SU-DHL-6 (cell line): ENCODE measurements around the gene RBM20.

Experiments
- H2AFZ ChIP-seq: fragments of 200-600 bp; sonication (generic); 2 replicates; pipeline ENCODE4 v1.6.1; 2014; ENCODE audit warnings: low read depth, mild to moderate bottlenecking, moderate library complexity, mixed read lengths, antibody characterized with exemption, low read length; ENCODE audit not compliant: severe bottlenecking
- H3F3A ChIP-seq: fragments of 200-600 bp; shearing (Covaris generic); 2 replicates; pipeline ENCODE4 v1.6.0; 2016; ENCODE audit warnings: antibody characterized with exemption, mild to moderate bottlenecking; ENCODE audit not compliant: insufficient read depth
- H3K27ac ChIP-seq: fragments of 200-600 bp; sonication (generic); 2 replicates; pipeline ENCODE4 v1.5.1; 2016; ENCODE audit warnings: low read depth, mild to moderate bottlenecking, low read length, moderate library complexity, mixed read lengths
- H3K27me3 ChIP-seq: fragments of 200-600 bp; sonication (generic), shearing (Covaris generic); 2 replicates; pipeline ENCODE4 v1.6.0; 2014; ENCODE audit warnings: mild to moderate bottlenecking, low read length
- H3K36me3 ChIP-seq: fragments of 200-600 bp; sonication (generic); 2 replicates; pipeline ENCODE4 v1.6.1; 2014; ENCODE audit warnings: mild to moderate bottlenecking, low read length, mixed read lengths
- H3K4me2 ChIP-seq: fragments of 300-600, 200-600 bp; shearing (Covaris generic), sonication (generic); 2 replicates; pipeline ENCODE4 v1.6.0; 2014; ENCODE audit warnings: low read length, low read depth, mild to moderate bottlenecking; ENCODE audit not compliant: poor library complexity, severe bottlenecking
- H3K4me3 ChIP-seq: fragments of 200-600 bp; sonication (generic); 2 replicates; pipeline ENCODE4 v1.5.1; 2014; ENCODE audit warnings: antibody characterized with exemption, low read length, mild to moderate bottlenecking, mixed read lengths; ENCODE audit not compliant: insufficient read depth, poor library complexity, severe bottlenecking
- H3K79me2 ChIP-seq: fragments of 200-600 bp; sonication (generic); 2 replicates; pipeline ENCODE4 v1.6.1; 2014; ENCODE audit warnings: mild to moderate bottlenecking, low read length, moderate library complexity; ENCODE audit not compliant: insufficient read depth
- H3K9ac ChIP-seq: fragments of 200-600 bp; sonication (generic); 2 replicates; pipeline ENCODE4 v1.7.0; 2014; ENCODE audit warnings: mild to moderate bottlenecking, low read length
- H3K9me2 ChIP-seq: fragments of 200-600 bp; sonication (generic); replicated peaks from 2 replicates; pipeline ENCODE4 v1.6.1; 2014; ENCODE audit warnings: low read length; ENCODE audit not compliant: insufficient read depth
- H3K9me3 ChIP-seq: fragments of 200-600 bp; sonication (generic); 2 replicates; pipeline ENCODE4 v1.6.1; 2014; ENCODE audit warnings: low read length, mixed read lengths; ENCODE audit not compliant: insufficient read depth
- H4K20me1 ChIP-seq: fragments of 200-600 bp; sonication (generic); 2 replicates; pipeline ENCODE4 v1.6.1; 2014; ENCODE audit warnings: low read depth, mild to moderate bottlenecking, antibody characterized with exemption, low read length, moderate library complexity, mixed read lengths
- CTCF ChIP-seq: fragments of 200-600 bp; sonication (generic); IDR thresholded peaks from one replicate; pipeline ENCODE4 v1.5.1; 2017; ENCODE audit warnings: antibody characterized with exemption, mild to moderate bottlenecking, low read length, moderate library complexity; ENCODE audit not compliant: insufficient read depth, poor library complexity, severe bottlenecking
- EZH2phosphoT487 ChIP-seq: fragments of 200-600 bp; sonication (generic), shearing (Covaris generic); conservative IDR thresholded peaks from 2 replicates; pipeline ENCODE4 v1.6.1; 2018; ENCODE audit warnings: mild to moderate bottlenecking, antibody characterized with exemption, low read length, moderate library complexity, mixed read lengths

Gene RBM20

GRCh38 chr10:110876000-110876399 is 231.9 kb downstream of the RBM20 start:
- peaks cover 47% of the 10 kb centered on the region for H3K79me2 ChIP-seq
- H3K4me2 ChIP-seq, result peak overlapping the region; percentile 99
- H3K36me3 ChIP-seq, result peaks cover 23% of the 10 kb centered on the region
- peak overlapping the region; percentile 78 for H3K4me3 ChIP-seq
- no peaks in the 10 kb centered on the region for H3K27me3 ChIP-seq
- H3K9ac ChIP-seq, result 0 out of 2 replicates have a peak overlapping the region, but pooled peaks have one; percentile 76
- H3K27ac ChIP-seq, result peak overlapping the region; percentile 89; the same call in 1 of the 2 replicates
- no peak overlapping the region for H2AFZ ChIP-seq
- peaks cover 25% of the 10 kb centered on the region for H3F3A ChIP-seq
- H3K9me3 ChIP-seq, result no peaks in the 10 kb centered on the region
- no peaks in the 10 kb centered on the region for H4K20me1 ChIP-seq
- no peaks in the 10 kb centered on the region for H3K9me2 ChIP-seq
- TF ChIP-seq CTCF (no peak), EZH2phosphoT487 (no peak)

- no peak overlapping the region for H2AFZ ChIP-seq
- H4K20me1 ChIP-seq, result no peaks in the 10 kb centered on the region
- peak overlapping the region; percentile 99 for H3K4me2 ChIP-seq
- H3K9ac ChIP-seq, result no peak overlapping the region
- peaks cover 32% of the 10 kb centered on the region for H3F3A ChIP-seq
- TF ChIP-seq EZH2phosphoT487 (no peak), CTCF (no peak)
- peaks cover 30% of the 10 kb centered on the region for H3K36me3 ChIP-seq
- no peaks in the 10 kb centered on the region for H3K9me2 ChIP-seq
- H3K27ac ChIP-seq, result no peak overlapping the region; the same call in 1 of the 2 replicates
- no peak overlapping the region for H3K4me3 ChIP-seq
- H3K79me2 ChIP-seq, result peaks cover 47% of the 10 kb centered on the region
- H3K27me3 ChIP-seq, result no peaks in the 10 kb centered on the region
- no peaks in the 10 kb centered on the region for H3K9me3 ChIP-seq
Observed at GRCh38 chr10:110876788-110877187, 232.7 kb downstream of the RBM20 start.

GRCh38 chr10:110880012-110880411 is 235.9 kb downstream of the RBM20 start:
- Histone ChIP-seq H4K20me1 (no peaks in the 10 kb centered on the region), H3K27ac (no peak overlapping the region), H3F3A (peaks cover 29% of the 10 kb centered on the region), H3K9me2 (no peaks in the 10 kb centered on the region), H2AFZ (no peak overlapping the region), H3K79me2 (peaks cover 28% of the 10 kb centered on the region), H3K4me3 (no peak overlapping the region), H3K4me2 (no peak overlapping the region), H3K9me3 (no peaks in the 10 kb centered on the region), H3K36me3 (peaks cover 61% of the 10 kb centered on the region), H3K9ac (no peak overlapping the region), H3K27me3 (no peaks in the 10 kb centered on the region)
- no peak for TF ChIP-seq EZH2phosphoT487
- TF ChIP-seq CTCF, result no peak

- H2AFZ ChIP-seq, result no peak overlapping the region
- no peaks in the 10 kb centered on the region for H3K9me3 ChIP-seq
- no peaks in the 10 kb centered on the region for H4K20me1 ChIP-seq
- H3K9me2 ChIP-seq, result no peaks in the 10 kb centered on the region
- no peak overlapping the region for H3K4me3 ChIP-seq
- H3K79me2 ChIP-seq, result peaks cover 18% of the 10 kb centered on the region
- no peaks in the 10 kb centered on the region for H3K27me3 ChIP-seq
- H3F3A ChIP-seq, result peaks cover 24% of the 10 kb centered on the region
- no peak for TF ChIP-seq CTCF
- TF ChIP-seq EZH2phosphoT487, result no peak
- H3K4me2 ChIP-seq, result peak overlapping the region; percentile 40
- H3K9ac ChIP-seq, result no peak overlapping the region
- peaks cover 64% of the 10 kb centered on the region for H3K36me3 ChIP-seq
- no peak overlapping the region for H3K27ac ChIP-seq
Observed at GRCh38 chr10:110881247-110881646, 237.1 kb downstream of the RBM20 start.
